CD4-positive, alpha-beta T cell treated with Interleukin-10 for 1 hour (primary cell): ENCODE measurements around the gene DHX34.
"Not testable (repeated sequence)": the region's sequence is repeated elsewhere in the genome, so short reads cannot be mapped to it uniquely, and the experiment has no call there.

ENCODE experiments used
- DNase-seq: peaks from one replicate; pipeline ENCODE4 v3.0.0-alpha.2; 2020

Gene DHX34

GRCh38 chr19:47348819-47349795, at the start of gene DHX34:
DHX34 (plus strand) TSS chr19:47349315; CDS start chr19:47353031, 3,716 bp downstream.
- peak; percentile 100 for DNase-seq

GRCh38 chr19:47300867-47301266, 48.2 kb upstream of the DHX34 start:
- not testable (repeated sequence) for DNase-seq

GRCh38 chr19:47302249-47302648, 46.9 kb upstream of the DHX34 start:
- no peak for DNase-seq

GRCh38 chr19:47303966-47304365, 45.1 kb upstream of the DHX34 start:
- DNase-seq: no peak

GRCh38 chr19:47305309-47305751, 43.8 kb upstream of the DHX34 start:
- DNase-seq: peak; percentile 51

- no peak for DNase-seq
Observed at GRCh38 chr19:47306303-47306702, 42.8 kb upstream of the DHX34 start.

GRCh38 chr19:47309038-47309437, 40.1 kb upstream of the DHX34 start:
- DNase-seq: no peak

GRCh38 chr19:47309608-47310007, 39.5 kb upstream of the DHX34 start, which contains the start of gene C5AR1:
C5AR1 (plus strand) TSS chr19:47309861; CDS start chr19:47309896, 35 bp downstream.
- no peak for DNase-seq

- DNase-seq: no peak
Observed at GRCh38 chr19:47310323-47310722, 38.8 kb upstream of the DHX34 start.

- no peak for DNase-seq
Observed at GRCh38 chr19:47310819-47311218, 38.3 kb upstream of the DHX34 start.

GRCh38 chr19:47312366-47313006, 36.6 kb upstream of the DHX34 start:
- no peak for DNase-seq

- no peak for DNase-seq
Observed at GRCh38 chr19:47313754-47314295, 35.3 kb upstream of the DHX34 start.

GRCh38 chr19:47315125-47315821, 33.8 kb upstream of the DHX34 start:
- DNase-seq: peak; percentile 14

GRCh38 chr19:47316513-47316912, 32.6 kb upstream of the DHX34 start:
- no peak for DNase-seq

GRCh38 chr19:47319923-47320871, 28.9 kb upstream of the DHX34 start:
- DNase-seq: no peak

- DNase-seq: no peak
Observed at GRCh38 chr19:47321630-47322029, 27.5 kb upstream of the DHX34 start.

- DNase-seq: no peak
Observed at GRCh38 chr19:47322058-47322457, 27.1 kb upstream of the DHX34 start.

GRCh38 chr19:47323409-47323808, 25.7 kb upstream of the DHX34 start:
- no peak for DNase-seq

GRCh38 chr19:47323872-47324271, 25.2 kb upstream of the DHX34 start:
- DNase-seq: no peak

- DNase-seq: no peak
Observed at GRCh38 chr19:47324502-47324901, 24.6 kb upstream of the DHX34 start.

GRCh38 chr19:47330466-47330869, 18.6 kb upstream of the DHX34 start:
- DNase-seq: no peak

GRCh38 chr19:47331490-47331889, 17.6 kb upstream of the DHX34 start:
- DNase-seq: no peak
